OCI-LY1 (cell line): Measurements from ENCODE around the gene ARHGAP10.

Experiments
- H2AFZ ChIP-seq: fragments of 200-600 bp; sonication (generic), shearing (Covaris generic); 2 replicates; pipeline ENCODE4 v1.6.0; 2014; ENCODE audit warnings: antibody characterized with exemption, mild to moderate bottlenecking, low read length
- H3F3A ChIP-seq: fragments of 200-600 bp; sonication (generic), shearing (Covaris generic); 2 replicates; pipeline ENCODE4 v1.6.0; 2014; ENCODE audit warnings: mild to moderate bottlenecking, antibody characterized with exemption, low read length, moderate library complexity; ENCODE audit not compliant: insufficient read depth
- H3K27ac ChIP-seq: fragments of 200-600 bp; sonication (generic); 2 replicates; pipeline ENCODE4 v1.5.1; 2014; ENCODE audit warnings: low read length, mixed run types, mild to moderate bottlenecking, low read depth; ENCODE audit not compliant: poor library complexity, severe bottlenecking
- H3K27me3 ChIP-seq: fragments of 200-600 bp; sonication (generic); 2 replicates; pipeline ENCODE4 v1.6.0; 2014; ENCODE audit warnings: antibody characterized with exemption, mild to moderate bottlenecking, low read length, moderate library complexity; ENCODE audit not compliant: insufficient read depth
- H3K36me3 ChIP-seq: fragments of 200-600 bp; sonication (generic); 2 replicates; pipeline ENCODE4 v1.6.1; 2014; ENCODE audit warnings: mild to moderate bottlenecking, antibody characterized with exemption, low read length, moderate library complexity, mixed read lengths; ENCODE audit not compliant: insufficient read depth
- H3K4me1 ChIP-seq: fragments of 200-600 bp; sonication (generic); 2 replicates; pipeline ENCODE4 v1.5.1; 2014; ENCODE audit warnings: mild to moderate bottlenecking, low read length, moderate library complexity; ENCODE audit not compliant: insufficient read depth, severe bottlenecking
- H3K4me2 ChIP-seq: fragments of 200-600 bp; sonication (generic), shearing (Covaris generic); 2 replicates; pipeline ENCODE4 v1.6.1; 2014; ENCODE audit warnings: low read length
- H3K4me3 ChIP-seq: fragments of 200-600 bp; sonication (generic); 2 replicates; pipeline ENCODE4 v1.5.1; 2014; ENCODE audit warnings: low read length, low read depth, mild to moderate bottlenecking, mixed read lengths; ENCODE audit not compliant: poor library complexity, severe bottlenecking
- H3K79me2 ChIP-seq: fragments of 200-600 bp; shearing (Covaris generic); 2 replicates; pipeline ENCODE4 v1.6.1; 2016; ENCODE audit warnings: mixed run types, low read length, mixed read lengths; ENCODE audit not compliant: insufficient read depth
- H3K9ac ChIP-seq: fragments of 200-600 bp; sonication (generic), shearing (Covaris generic); 2 replicates; pipeline ENCODE4 v1.6.1; 2014; ENCODE audit warnings: mild to moderate bottlenecking, low read length, mixed read lengths
- H3K9me2 ChIP-seq: fragments of 200-600 bp; sonication (generic), shearing (Covaris generic); 2 replicates; pipeline ENCODE4 v1.6.1; 2014; ENCODE audit warnings: low read depth, mild to moderate bottlenecking, low read length, mixed read lengths
- H3K9me3 ChIP-seq: fragments of 200-600 bp; shearing (Covaris generic); 2 replicates; pipeline ENCODE4 v1.6.1; 2014; ENCODE audit warnings: low read length, mixed read lengths
- H4K20me1 ChIP-seq: fragments of 200-600 bp; sonication (generic), shearing (Covaris generic); 2 replicates; pipeline ENCODE4 v1.6.0; 2016; ENCODE audit warnings: mild to moderate bottlenecking, low read length; ENCODE audit not compliant: insufficient read depth
- EZH2 ChIP-seq: fragments of 200-600 bp; sonication (generic), shearing (Covaris generic); IDR thresholded peaks from 2 replicates; pipeline ENCODE4 v1.8.0; 2017; ENCODE audit warnings: borderline replicate concordance, mixed run types, mild to moderate bottlenecking, antibody characterized with exemption, low read length, moderate library complexity, mixed read lengths
- TF ChIP-seq, protein P1 (sequence below): fragments of 200-600 bp; sonication (generic), shearing (Covaris generic); IDR thresholded peaks from 2 replicates; pipeline ENCODE4 v1.5.1; 2017; ENCODE audit warnings: mild to moderate bottlenecking, antibody characterized with exemption, low read length, moderate library complexity, mixed read lengths

ARHGAP10 gene

DNA sequence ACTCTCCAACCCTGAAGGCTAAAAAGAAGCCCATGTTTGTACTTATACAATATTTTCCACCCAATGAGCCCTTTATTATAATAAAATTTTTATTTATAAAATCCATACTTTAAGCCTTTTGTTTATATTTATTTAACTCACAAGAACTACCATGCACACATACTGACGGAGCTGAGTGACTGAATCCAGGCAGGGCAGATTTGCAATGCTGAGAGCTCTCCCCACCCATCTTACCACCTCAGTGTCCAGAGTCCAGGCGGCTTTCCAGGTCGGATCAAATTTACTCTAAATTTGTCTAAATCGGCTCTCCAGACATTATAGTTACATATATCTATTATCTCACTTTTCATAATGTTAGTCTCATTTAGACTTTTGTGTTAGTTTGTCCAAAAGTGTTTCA lies 74.1 kb downstream of the ARHGAP10 start:
- H3K4me2 ChIP-seq, result no peak overlapping the region
- H3F3A ChIP-seq, result no peaks in the 10 kb centered on the region
- H3K27me3 ChIP-seq, result no peaks in the 10 kb centered on the region
- H3K9me2 ChIP-seq, result no peaks in the 10 kb centered on the region
- no peaks in the 10 kb centered on the region for H3K36me3 ChIP-seq
- H3K4me1 ChIP-seq, result no peaks in the 10 kb centered on the region
- H3K79me2 ChIP-seq, result no peaks in the 10 kb centered on the region
- no peak for TF ChIP-seq EZH2
- TF ChIP-seq, protein P1, sequence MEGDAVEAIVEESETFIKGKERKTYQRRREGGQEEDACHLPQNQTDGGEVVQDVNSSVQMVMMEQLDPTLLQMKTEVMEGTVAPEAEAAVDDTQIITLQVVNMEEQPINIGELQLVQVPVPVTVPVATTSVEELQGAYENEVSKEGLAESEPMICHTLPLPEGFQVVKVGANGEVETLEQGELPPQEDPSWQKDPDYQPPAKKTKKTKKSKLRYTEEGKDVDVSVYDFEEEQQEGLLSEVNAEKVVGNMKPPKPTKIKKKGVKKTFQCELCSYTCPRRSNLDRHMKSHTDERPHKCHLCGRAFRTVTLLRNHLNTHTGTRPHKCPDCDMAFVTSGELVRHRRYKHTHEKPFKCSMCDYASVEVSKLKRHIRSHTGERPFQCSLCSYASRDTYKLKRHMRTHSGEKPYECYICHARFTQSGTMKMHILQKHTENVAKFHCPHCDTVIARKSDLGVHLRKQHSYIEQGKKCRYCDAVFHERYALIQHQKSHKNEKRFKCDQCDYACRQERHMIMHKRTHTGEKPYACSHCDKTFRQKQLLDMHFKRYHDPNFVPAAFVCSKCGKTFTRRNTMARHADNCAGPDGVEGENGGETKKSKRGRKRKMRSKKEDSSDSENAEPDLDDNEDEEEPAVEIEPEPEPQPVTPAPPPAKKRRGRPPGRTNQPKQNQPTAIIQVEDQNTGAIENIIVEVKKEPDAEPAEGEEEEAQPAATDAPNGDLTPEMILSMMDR, result no peak
- H3K9ac ChIP-seq, result no peak overlapping the region
- no peaks in the 10 kb centered on the region for H3K9me3 ChIP-seq
- no peak overlapping the region for H3K4me3 ChIP-seq
- H2AFZ ChIP-seq, result no peak overlapping the region
- H3K27ac ChIP-seq, result no peak overlapping the region
- no peaks in the 10 kb centered on the region for H4K20me1 ChIP-seq

DNA sequence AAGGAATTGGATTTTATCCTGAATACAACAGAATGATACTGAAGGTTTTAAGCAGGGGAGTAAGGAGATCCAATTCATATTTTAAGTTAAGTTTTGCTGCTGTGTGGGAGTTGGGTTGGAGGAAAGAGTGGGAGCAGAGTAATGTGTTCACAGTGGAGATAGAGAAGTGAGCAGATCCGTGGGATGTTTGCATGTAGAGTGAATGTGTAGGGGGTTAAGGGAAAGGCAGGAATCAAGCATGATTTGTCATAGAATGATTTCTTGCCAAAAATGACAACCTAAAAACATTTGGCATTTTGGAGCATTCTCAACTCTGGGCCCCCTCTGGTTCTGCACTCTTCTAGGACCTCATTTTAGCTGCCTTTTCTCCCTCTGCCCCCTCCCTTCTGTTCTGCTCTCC lies 76.6 kb downstream of the ARHGAP10 start:
- Histone ChIP-seq H3K4me3 (no peak overlapping the region), H3K4me2 (no peak overlapping the region), H3K27me3 (no peaks in the 10 kb centered on the region), H3K9ac (no peak overlapping the region), H3K9me3 (no peaks in the 10 kb centered on the region), H3K36me3 (no peaks in the 10 kb centered on the region), H3K27ac (no peak overlapping the region), H3K4me1 (no peaks in the 10 kb centered on the region), H3K9me2 (no peaks in the 10 kb centered on the region), H3K79me2 (no peaks in the 10 kb centered on the region), H4K20me1 (no peaks in the 10 kb centered on the region), H2AFZ (no peak overlapping the region), H3F3A (no peaks in the 10 kb centered on the region)
- TF ChIP-seq, protein P1, result no peak
- no peak for TF ChIP-seq EZH2

DNA sequence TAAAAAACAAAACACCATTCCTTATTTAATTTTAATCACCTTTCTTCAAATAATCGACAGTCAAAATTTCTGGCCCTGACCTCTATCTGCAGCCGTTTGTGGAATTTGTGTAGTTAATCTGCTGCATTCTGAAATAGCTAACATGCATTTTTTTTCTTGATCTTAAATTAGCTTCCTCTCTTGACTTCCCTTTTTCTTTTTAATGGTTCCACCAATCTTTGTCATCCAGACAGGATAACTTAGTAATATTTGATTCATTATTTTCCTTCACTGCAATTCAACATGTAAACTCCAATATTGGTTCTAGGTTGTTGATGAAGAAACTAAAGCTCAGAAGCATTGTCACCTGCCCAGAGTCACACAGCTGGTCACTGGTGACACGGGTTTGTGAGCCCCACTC lies 77.3 kb downstream of the ARHGAP10 start:
- no peak overlapping the region for H2AFZ ChIP-seq
- H3K79me2 ChIP-seq, result no peaks in the 10 kb centered on the region
- H3F3A ChIP-seq, result no peaks in the 10 kb centered on the region
- H3K27me3 ChIP-seq, result no peaks in the 10 kb centered on the region
- H3K4me3 ChIP-seq, result no peak overlapping the region
- no peaks in the 10 kb centered on the region for H3K36me3 ChIP-seq
- H3K9me2 ChIP-seq, result no peaks in the 10 kb centered on the region
- H3K4me2 ChIP-seq, result no peak overlapping the region
- H4K20me1 ChIP-seq, result no peaks in the 10 kb centered on the region
- H3K9ac ChIP-seq, result no peak overlapping the region
- H3K9me3 ChIP-seq, result no peaks in the 10 kb centered on the region
- TF ChIP-seq, protein P1, result no peak
- TF ChIP-seq EZH2, result no peak
- no peak overlapping the region for H3K27ac ChIP-seq
- H3K4me1 ChIP-seq, result no peaks in the 10 kb centered on the region
